Tracheal epithelial cell (primary cell): ENCODE measurements around the gene ZCWPW2. TPM values are rescaled to one million over a fixed set of nuclear protein-coding genes. Genes with fewer than 3 reads are reported as not detected.

Experiments used
- total RNA-seq: library from RNA; depleted of rRNA; stranded (reverse); fragments of >200 nt; gene quantifications from 2 replicates; pipeline ENCODE4 v1.2.1, GENCODE V29; 2014

The ZCWPW2 gene
- 0.21 and 0.24 TPM in 2 replicates for total RNA-seq

GRCh38 chr3:28348629-28349468 is at the start of gene ZCWPW2, which contains the start of gene AZI2:
ZCWPW2 (plus strand) TSS chr3:28348721; CDS start chr3:28413069, 64,348 bp downstream.
AZI2 (minus strand) TSS chr3:28348824; CDS start chr3:28340617, 8,207 bp downstream.

Other genes starting within 250 kb of the ZCWPW2 start
- gene CMC1, start 107.1 kb upstream of the ZCWPW2 start, total RNA-seq = 2.1 and 2.9 TPM in 2 replicates
- 57.3 and 64.1 TPM in 2 replicates for gene AZI2, start 103 bp downstream of the ZCWPW2 start, total RNA-seq